Glutamatergic neuron (in vitro differentiated cells): ENCODE measurements around the gene GLYATL2. TPM values are rescaled to one million over a fixed set of nuclear protein-coding genes. Genes with fewer than 3 reads are reported as not detected.

Experiments
- DNase-seq: peaks from one replicate; pipeline ENCODE4 v3.0.0; 2022
- H3K27ac Mint-ChIP-seq: one replicate; pipeline ENCODE4 v1.8.0; 2020; ENCODE audit warnings: mild to moderate bottlenecking, mixed read lengths, inconsistent platforms; ENCODE audit not compliant: unreplicated experiment
- H3K27me3 Mint-ChIP-seq: one replicate; pipeline ENCODE4 v1.8.0; 2020; ENCODE audit warnings: mild to moderate bottlenecking, moderate library complexity, mixed read lengths, inconsistent platforms; ENCODE audit not compliant: unreplicated experiment
- H3K36me3 Mint-ChIP-seq: one replicate; pipeline ENCODE4 v1.8.0; 2020; ENCODE audit warnings: mild to moderate bottlenecking, mixed read lengths, inconsistent platforms; ENCODE audit not compliant: unreplicated experiment
- H3K4me1 Mint-ChIP-seq: one replicate; pipeline ENCODE4 v1.8.0; 2020; ENCODE audit warnings: mild to moderate bottlenecking, low read depth, mixed read lengths, inconsistent platforms; ENCODE audit not compliant: unreplicated experiment
- H3K4me3 Mint-ChIP-seq: one replicate; pipeline ENCODE4 v1.8.0; 2020; ENCODE audit warnings: mild to moderate bottlenecking, mixed read lengths, inconsistent platforms; ENCODE audit not compliant: unreplicated experiment
- H3K9me3 Mint-ChIP-seq: one replicate; pipeline ENCODE4 v1.8.0; 2020; ENCODE audit warnings: mild to moderate bottlenecking, moderate library complexity, mixed read lengths, inconsistent platforms; ENCODE audit not compliant: unreplicated experiment
- CTCF ChIP-seq: fragments of 200-600 bp; sonication (generic); IDR thresholded peaks from one replicate; pipeline ENCODE4 v1.5.0; 2021; ENCODE audit not compliant: partially characterized antibody, unreplicated experiment
- total RNA-seq: library from RNA; stranded (reverse); fragmentation: NEBNext Ultra II Directional; extraction: Animal tissue kit (Norgen Biotek cat#: 25700); gene quantifications from one replicate; pipeline ENCODE4 v1.2.1, GENCODE V29; 2021; ENCODE audit not compliant: unreplicated experiment

GLYATL2 gene
- total RNA-seq, 1 donor from 2014 or later: 0.83 TPM

GRCh38 chr11:58861533-58861932, 17.0 kb upstream of the GLYATL2 start:
- no peak overlapping the region for H3K27ac Mint-ChIP-seq
- H3K4me3 Mint-ChIP-seq: no peak overlapping the region
- H3K9me3 Mint-ChIP-seq: no peaks in the 10 kb centered on the region
- no peak for TF ChIP-seq CTCF
- no peak for DNase-seq
- no peaks in the 10 kb centered on the region for H3K27me3 Mint-ChIP-seq
- no peaks in the 10 kb centered on the region for H3K36me3 Mint-ChIP-seq
- H3K4me1 Mint-ChIP-seq: no peaks in the 10 kb centered on the region

GRCh38 chr11:58856806-58857205, 12.3 kb upstream of the GLYATL2 start:
- no peak for TF ChIP-seq CTCF
- DNase-seq: no peak
- no peaks in the 10 kb centered on the region for H3K36me3 Mint-ChIP-seq
- H3K4me1 Mint-ChIP-seq: no peaks in the 10 kb centered on the region
- H3K4me3 Mint-ChIP-seq: no peak overlapping the region
- no peak overlapping the region for H3K27ac Mint-ChIP-seq
- no peaks in the 10 kb centered on the region for H3K9me3 Mint-ChIP-seq
- H3K27me3 Mint-ChIP-seq: no peaks in the 10 kb centered on the region

- Mint-ChIP-seq H3K4me1 (no peaks in the 10 kb centered on the region), H3K36me3 (no peaks in the 10 kb centered on the region), H3K9me3 (no peaks in the 10 kb centered on the region), H3K27ac (no peak overlapping the region), H3K4me3 (no peak overlapping the region), H3K27me3 (no peaks in the 10 kb centered on the region)
- no peak for TF ChIP-seq CTCF
- no peak for DNase-seq
Observed at GRCh38 chr11:58845386-58845785, 882 bp upstream of the GLYATL2 start.

GRCh38 chr11:58837707-58838388, 6.7 kb downstream of the GLYATL2 start:
- no peak for DNase-seq
- H3K4me3 Mint-ChIP-seq: no peak overlapping the region
- no peaks in the 10 kb centered on the region for H3K36me3 Mint-ChIP-seq
- no peaks in the 10 kb centered on the region for H3K9me3 Mint-ChIP-seq
- no peak overlapping the region for H3K27ac Mint-ChIP-seq
- H3K27me3 Mint-ChIP-seq: peaks cover 2% of the 10 kb centered on the region
- no peaks in the 10 kb centered on the region for H3K4me1 Mint-ChIP-seq
- TF ChIP-seq CTCF: no peak

- Mint-ChIP-seq H3K4me1 (no peaks in the 10 kb centered on the region), H3K27me3 (peaks cover 3% of the 10 kb centered on the region), H3K9me3 (peaks cover 1% of the 10 kb centered on the region), H3K4me3 (no peak overlapping the region), H3K36me3 (peaks cover 4% of the 10 kb centered on the region), H3K27ac (no peak overlapping the region)
- no peak for TF ChIP-seq CTCF
- no peak for DNase-seq
Observed at GRCh38 chr11:58832056-58832645, 12.4 kb downstream of the GLYATL2 start.
